ENCODE results near the gene PPP1R14C. TPM values are rescaled to one million over a fixed set of nuclear protein-coding genes. Genes with fewer than 3 reads are reported as not detected.

The PPP1R14C gene
- polyA plus RNA-seq, 1 donor from 2014 or later = 14.0 TPM

DNA sequence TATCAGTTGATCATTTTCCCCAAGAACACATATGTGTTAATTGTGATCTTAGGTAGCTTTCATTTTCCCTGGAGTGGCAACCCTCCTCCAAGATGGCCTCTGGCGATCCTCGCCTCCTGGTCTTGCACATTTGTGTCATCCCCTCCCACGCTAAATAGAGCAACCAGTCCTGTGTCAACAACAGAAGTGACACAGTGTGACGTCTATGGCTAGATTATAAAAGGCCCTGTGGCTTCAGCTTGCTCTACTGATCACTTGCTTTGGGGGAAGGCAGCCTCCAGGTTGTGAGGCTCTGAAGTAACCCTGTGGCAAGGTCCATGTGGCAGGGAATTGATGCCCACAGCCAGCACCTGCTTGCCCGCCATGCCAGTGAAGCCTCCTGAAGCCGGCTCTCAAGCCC lies 30.6 kb upstream of the PPP1R14C start:
- H3K9ac ChIP-seq (ENCODE audit: low read length) = no peak overlapping the region
- H4K20me1 ChIP-seq (ENCODE audit: insufficient read depth) = no peaks in the 10 kb centered on the region
- no peak overlapping the region for H2AFZ ChIP-seq (ENCODE audit: low read depth, low read length)
- TF ChIP-seq EZH2 (IDR thresholded peaks at IDR 0.05; ENCODE audit: borderline replicate concordance, insufficient read depth, low read length, poor library complexity, severe bottlenecking) = no peak
- no peak for TF ChIP-seq POLR2AphosphoS5 (IDR thresholded peaks at IDR 0.05)
- H3K9me2 ChIP-seq (ENCODE audit: insufficient read depth, low read length) = no peaks in the 10 kb centered on the region
- H3K79me2 ChIP-seq (replicated peaks; ENCODE audit: insufficient read depth, low read length) = no peaks in the 10 kb centered on the region
- no peak overlapping the region for H3K4me2 ChIP-seq (ENCODE audit: low read length)
- no peak overlapping the region for H3K27ac ChIP-seq (ENCODE audit: low read length)
- no peaks in the 10 kb centered on the region for H3F3A ChIP-seq (ENCODE audit: insufficient read depth, low read length, poor library complexity, severe bottlenecking)
- H3K27me3 ChIP-seq (ENCODE audit: insufficient read depth, low read depth, low read length) = no peaks in the 10 kb centered on the region
- no peaks in the 10 kb centered on the region for H3K9me3 ChIP-seq (ENCODE audit: low read length)
- H3K4me3 ChIP-seq (ENCODE audit: low read length) = no peak overlapping the region
- H3K36me3 ChIP-seq (ENCODE audit: insufficient read depth, low read length) = no peaks in the 10 kb centered on the region

DNA sequence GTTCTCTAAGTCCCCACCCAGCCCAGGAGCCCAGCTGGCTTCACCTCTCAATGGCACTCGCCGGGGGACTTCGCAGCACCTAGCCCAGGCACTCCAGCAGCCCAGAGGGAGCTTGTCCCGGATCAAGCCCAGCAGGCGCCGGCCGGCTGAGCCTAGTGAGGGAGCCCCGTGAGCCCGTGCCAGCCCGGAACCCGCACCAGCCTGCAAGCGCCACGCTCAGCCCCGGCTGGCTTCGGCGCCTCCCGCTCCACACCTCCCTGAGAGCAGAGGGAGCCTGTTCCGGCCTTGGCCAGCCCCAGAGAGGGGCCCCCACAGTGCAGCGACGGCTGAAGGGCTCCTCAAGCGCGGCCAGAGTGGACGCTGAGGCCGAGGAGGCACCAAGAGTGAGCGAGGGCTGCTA lies 27.1 kb upstream of the PPP1R14C start:
- Histone ChIP-seq H3F3A (ENCODE audit: insufficient read depth, low read length, poor library complexity, severe bottlenecking) (no peaks in the 10 kb centered on the region), H3K79me2 (replicated peaks; ENCODE audit: insufficient read depth, low read length) (no peaks in the 10 kb centered on the region)
- TF ChIP-seq RAD21 (conservative IDR thresholded peaks at IDR 0.05) = no peak
- no peak for TF ChIP-seq EP300 (conservative IDR thresholded peaks at IDR 0.05; ENCODE audit: poor library complexity, severe bottlenecking)
- no peak for TF ChIP-seq TAF1 (IDR thresholded peaks at IDR 0.05; ENCODE audit: low read depth)
- TF ChIP-seq POLR2AphosphoS5 (IDR thresholded peaks at IDR 0.05) = no peak
- TF ChIP-seq, protein P1, sequence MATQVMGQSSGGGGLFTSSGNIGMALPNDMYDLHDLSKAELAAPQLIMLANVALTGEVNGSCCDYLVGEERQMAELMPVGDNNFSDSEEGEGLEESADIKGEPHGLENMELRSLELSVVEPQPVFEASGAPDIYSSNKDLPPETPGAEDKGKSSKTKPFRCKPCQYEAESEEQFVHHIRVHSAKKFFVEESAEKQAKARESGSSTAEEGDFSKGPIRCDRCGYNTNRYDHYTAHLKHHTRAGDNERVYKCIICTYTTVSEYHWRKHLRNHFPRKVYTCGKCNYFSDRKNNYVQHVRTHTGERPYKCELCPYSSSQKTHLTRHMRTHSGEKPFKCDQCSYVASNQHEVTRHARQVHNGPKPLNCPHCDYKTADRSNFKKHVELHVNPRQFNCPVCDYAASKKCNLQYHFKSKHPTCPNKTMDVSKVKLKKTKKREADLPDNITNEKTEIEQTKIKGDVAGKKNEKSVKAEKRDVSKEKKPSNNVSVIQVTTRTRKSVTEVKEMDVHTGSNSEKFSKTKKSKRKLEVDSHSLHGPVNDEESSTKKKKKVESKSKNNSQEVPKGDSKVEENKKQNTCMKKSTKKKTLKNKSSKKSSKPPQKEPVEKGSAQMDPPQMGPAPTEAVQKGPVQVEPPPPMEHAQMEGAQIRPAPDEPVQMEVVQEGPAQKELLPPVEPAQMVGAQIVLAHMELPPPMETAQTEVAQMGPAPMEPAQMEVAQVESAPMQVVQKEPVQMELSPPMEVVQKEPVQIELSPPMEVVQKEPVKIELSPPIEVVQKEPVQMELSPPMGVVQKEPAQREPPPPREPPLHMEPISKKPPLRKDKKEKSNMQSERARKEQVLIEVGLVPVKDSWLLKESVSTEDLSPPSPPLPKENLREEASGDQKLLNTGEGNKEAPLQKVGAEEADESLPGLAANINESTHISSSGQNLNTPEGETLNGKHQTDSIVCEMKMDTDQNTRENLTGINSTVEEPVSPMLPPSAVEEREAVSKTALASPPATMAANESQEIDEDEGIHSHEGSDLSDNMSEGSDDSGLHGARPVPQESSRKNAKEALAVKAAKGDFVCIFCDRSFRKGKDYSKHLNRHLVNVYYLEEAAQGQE (IDR thresholded peaks at IDR 0.05; ENCODE audit: borderline replicate concordance) = no peak
- no peak for TF ChIP-seq SMC3 (conservative IDR thresholded peaks at IDR 0.05; ENCODE audit: poor library complexity)
- no peak for TF ChIP-seq MXI1 (conservative IDR thresholded peaks at IDR 0.05; ENCODE audit: poor library complexity, severe bottlenecking)
- TF ChIP-seq EZH2 (IDR thresholded peaks at IDR 0.05; ENCODE audit: borderline replicate concordance, insufficient read depth, low read length, poor library complexity, severe bottlenecking) = no peak
- TF ChIP-seq, protein P2, sequence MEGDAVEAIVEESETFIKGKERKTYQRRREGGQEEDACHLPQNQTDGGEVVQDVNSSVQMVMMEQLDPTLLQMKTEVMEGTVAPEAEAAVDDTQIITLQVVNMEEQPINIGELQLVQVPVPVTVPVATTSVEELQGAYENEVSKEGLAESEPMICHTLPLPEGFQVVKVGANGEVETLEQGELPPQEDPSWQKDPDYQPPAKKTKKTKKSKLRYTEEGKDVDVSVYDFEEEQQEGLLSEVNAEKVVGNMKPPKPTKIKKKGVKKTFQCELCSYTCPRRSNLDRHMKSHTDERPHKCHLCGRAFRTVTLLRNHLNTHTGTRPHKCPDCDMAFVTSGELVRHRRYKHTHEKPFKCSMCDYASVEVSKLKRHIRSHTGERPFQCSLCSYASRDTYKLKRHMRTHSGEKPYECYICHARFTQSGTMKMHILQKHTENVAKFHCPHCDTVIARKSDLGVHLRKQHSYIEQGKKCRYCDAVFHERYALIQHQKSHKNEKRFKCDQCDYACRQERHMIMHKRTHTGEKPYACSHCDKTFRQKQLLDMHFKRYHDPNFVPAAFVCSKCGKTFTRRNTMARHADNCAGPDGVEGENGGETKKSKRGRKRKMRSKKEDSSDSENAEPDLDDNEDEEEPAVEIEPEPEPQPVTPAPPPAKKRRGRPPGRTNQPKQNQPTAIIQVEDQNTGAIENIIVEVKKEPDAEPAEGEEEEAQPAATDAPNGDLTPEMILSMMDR (IDR thresholded peaks at IDR 0.05; ENCODE audit: poor library complexity, severe bottlenecking) = no peak

More for the DNA sequence above, 27.1 kb upstream of the PPP1R14C start:
- H3K9ac ChIP-seq (ENCODE audit: low read length) = no peak overlapping the region
- H3K9me2 ChIP-seq (ENCODE audit: insufficient read depth, low read length) = no peaks in the 10 kb centered on the region
- H4K20me1 ChIP-seq (ENCODE audit: insufficient read depth) = no peaks in the 10 kb centered on the region
- no peak overlapping the region for H2AFZ ChIP-seq (ENCODE audit: low read depth, low read length)
- H3K36me3 ChIP-seq (ENCODE audit: insufficient read depth, low read length) = no peaks in the 10 kb centered on the region
- H3K9me3 ChIP-seq (ENCODE audit: low read length) = no peaks in the 10 kb centered on the region
- H3K4me3 ChIP-seq (ENCODE audit: low read length) = no peak overlapping the region
- no peak overlapping the region for H3K4me2 ChIP-seq (ENCODE audit: low read length)
- H3K27me3 ChIP-seq (ENCODE audit: insufficient read depth, low read depth, low read length) = no peaks in the 10 kb centered on the region
- no peak overlapping the region for H3K27ac ChIP-seq (ENCODE audit: low read length)

All from neural cell (in vitro differentiated cells).